Stimulated activated CD4-positive, alpha-beta T cell treated with anti-CD3 and anti-CD28 coated beads, Interleukin-4, amount 100 ng/mL, for 1 hour (primary cell): ENCODE measurements around the gene MINDY4.

Source experiments
- DNase-seq: peaks from one replicate; pipeline ENCODE4 v3.0.0-alpha.2; 2020

Gene MINDY4

DNA sequence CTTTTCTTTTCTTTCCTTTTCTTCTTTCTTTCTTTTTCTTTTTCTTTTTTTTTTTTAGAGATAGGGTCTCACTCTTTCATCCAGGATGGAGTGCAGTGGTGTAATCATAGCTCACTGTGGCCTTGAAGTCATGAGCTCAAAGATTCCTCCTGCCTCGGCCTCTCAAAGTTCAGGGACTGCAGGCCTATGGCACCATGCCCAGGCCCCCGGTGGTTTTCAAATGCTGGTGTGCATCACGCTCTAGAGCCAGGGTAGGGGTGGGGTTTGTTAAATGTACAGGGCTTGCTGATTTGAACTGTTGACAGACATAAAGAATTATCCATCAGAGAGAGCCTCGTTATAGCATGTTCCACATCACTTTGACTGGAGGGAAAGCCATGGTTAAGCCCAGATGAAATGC is 5.8 kb downstream of the MINDY4 start:
- no peak for DNase-seq

DNA sequence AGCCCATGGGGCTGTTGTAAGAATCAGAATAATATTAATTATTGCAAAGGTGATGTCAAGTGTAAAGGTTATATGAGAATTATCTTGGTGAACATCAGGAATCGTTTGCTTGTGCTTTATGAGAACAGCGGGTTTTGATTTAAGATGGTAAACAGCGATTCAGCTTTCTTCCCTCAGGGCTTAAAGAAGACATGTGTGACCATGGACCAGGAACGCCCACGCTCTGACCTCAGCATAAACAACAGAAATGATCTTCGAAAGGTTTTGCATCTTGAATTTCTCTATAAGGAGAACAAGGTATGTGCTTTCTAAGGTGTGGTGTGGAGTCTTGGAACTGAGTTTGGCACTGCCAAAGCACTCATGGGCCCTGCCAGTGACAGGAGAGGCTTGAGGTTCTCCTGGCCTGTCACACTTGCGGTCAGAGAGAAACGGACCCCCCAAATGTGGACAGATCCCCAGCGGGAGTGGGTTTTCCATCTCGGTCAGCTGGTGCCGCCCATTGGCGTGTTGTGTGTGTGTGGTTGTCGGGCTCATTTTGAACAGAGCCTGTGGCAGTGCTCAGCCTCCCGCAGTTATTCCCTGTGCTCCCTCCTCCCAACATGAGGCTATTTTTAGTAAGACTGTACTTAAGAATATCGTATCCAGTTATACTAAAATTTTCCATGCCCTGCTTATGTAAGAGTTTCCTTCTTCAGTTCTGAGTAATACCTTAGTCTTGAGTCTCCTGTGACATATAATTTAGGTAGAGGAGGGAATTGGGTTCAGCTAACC is 7.2 kb downstream of the MINDY4 start:
- no peak for DNase-seq

DNA sequence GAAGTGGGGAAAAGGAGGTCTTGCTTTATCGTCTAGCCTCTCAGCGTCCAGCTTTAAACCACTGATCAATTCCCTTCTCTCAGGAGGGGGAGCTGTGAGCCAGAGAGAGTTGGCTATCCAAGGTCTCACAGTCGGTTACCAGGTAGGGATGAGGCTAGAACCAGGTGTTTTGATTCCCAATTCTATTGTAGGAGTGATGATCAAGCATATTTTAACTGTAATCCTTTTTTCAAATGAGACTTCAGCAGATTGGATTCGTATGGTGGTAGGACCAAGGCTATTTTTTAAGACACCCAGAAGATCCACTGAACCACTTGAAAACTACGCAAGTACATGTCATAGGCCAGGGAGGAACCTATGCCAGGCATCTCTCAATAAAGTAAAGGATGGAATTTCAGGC is 8.4 kb downstream of the MINDY4 start:
- DNase-seq: no peak

DNA sequence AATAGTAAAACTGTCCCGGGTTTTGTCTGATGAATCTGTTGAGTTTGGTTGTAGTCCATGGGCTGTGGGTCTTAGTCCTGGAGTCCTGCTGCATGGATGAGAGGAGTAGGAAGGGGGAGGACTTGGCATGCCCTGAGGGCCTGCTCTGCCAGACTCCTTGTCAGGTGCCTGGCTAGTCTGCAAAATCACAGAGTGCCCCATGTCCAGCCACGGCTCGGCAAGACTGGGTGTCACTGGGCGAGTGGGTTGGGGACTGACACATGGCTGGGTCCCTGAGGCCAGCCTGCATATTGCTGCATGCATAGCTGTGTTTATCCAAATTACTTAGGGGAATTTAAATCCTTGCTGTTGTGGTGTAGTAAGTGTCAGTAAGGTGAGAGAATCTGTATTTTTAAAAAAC is 9.7 kb downstream of the MINDY4 start:
- no peak for DNase-seq

DNA sequence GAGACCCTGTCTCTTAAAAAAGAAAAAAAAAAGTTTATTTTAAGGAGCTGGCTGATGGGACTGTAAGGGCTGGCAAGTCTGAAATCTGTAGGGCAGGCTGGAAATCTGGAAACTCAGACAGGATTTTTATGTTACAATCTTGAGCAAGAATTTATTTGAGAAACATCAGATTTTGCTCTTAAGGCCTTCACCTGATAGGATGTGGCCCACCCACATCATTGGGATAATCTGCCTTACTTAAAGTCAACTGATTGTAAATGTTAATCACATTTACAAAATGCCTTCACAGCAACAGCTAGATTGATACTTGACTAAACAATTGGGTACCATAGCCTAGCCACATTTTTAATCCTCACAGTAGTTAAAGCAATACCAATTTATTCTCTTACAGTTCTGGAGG is 11.5 kb downstream of the MINDY4 start:
- DNase-seq: no peak

DNA sequence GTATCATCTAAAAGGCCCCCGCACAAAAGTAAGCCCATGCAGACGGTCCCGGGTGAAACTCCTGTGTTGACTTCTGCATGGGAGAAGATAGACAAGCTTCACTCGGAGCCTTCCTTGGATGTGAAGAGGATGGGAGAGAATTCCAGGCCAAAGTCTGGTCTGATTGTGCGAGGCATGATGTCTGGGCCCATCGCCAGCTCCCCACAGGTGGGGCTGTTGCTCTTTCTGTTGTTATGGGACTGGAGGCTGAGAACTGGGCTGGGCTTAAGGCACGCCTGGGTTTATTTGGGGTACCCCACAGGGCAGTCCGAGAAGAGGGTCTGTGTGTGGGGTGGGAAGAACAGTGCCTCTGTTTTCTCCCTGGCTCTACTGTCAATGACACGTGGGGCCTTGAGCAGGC is 14.6 kb downstream of the MINDY4 start:
- DNase-seq: no peak

DNA sequence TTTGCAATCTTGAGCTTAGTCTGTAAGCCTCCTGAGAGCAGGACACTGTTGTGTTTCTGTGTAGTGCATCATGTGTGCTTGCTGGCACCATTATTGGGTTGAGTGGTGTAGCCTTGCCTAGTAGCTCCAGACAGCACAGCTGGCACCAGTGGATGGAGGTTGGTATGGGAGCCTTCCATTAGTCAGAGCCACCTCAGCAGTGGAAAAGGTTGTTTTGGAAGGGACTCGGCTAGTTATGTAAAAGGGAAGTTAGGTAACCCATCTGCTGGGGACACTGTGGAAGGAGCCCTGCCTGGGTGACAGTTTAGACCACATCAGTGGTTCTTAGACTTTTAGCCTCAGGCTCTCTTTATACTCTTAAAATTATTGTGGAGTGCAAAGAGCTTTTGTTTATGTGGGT is 16.3 kb downstream of the MINDY4 start:
- DNase-seq: no peak

GRCh38 chr7:30788640-30789333 is 17.6 kb downstream of the MINDY4 start:
- no peak for DNase-seq

- no peak for DNase-seq
These were observed 18.1 kb downstream of the MINDY4 start for GRCh38 chr7:30789334-30789711.

GRCh38 chr7:30790356-30790755 is 19.1 kb downstream of the MINDY4 start:
- DNase-seq: no peak

DNA sequence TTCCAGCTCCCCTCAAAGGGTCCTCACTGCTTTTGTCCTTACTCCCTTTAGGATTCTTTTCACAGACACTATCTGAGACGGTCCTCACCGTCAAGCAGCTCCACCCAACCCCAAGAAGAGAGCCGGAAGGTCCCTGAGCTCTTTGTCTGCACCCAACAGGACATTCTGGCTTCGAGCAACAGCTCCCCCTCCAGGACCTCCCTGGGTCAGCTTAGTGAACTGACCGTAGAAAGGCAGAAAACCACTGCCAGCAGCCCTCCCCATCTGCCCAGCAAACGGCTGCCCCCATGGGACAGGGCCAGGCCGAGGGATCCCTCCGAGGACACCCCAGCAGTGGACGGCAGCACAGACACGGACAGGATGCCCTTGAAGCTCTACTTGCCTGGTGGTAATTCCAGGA is 19.9 kb downstream of the MINDY4 start:
- DNase-seq: no peak

DNA sequence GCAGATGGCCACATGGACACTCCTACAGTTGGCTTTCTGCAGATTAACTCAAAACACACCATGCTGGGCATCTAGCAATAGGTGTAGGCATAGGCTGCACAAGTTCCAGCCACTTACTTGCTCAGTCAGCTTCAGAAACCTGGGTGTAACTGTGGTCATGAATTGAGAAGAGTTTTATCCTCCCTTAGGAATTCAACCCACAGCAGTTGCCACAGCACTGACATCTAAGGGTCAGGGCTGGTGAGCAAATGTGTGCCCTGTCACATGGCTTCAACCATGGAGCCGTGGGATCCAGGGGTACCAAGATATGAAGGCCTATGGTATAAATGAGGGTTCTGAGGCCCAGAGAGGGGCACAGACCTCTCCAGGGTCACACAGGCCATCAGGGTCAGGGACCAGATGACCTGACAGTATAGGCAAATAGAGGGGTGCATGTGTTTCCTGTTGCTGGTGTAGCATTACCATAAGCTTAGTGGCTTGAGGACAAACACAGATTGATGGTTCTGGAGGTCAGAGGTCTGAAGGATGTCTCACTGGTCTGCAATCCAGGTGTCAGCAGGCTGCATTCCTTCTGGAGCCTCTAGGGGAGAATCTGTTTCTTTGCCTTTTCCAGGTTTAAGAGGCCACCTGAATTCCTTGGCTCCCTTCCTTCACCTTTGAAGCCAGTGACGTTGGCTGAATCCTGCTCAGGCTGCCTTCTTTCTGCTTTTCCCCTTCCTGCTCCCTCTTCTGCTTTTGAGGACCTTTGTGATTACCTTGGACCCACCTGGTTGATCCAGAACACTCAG is 24.1 kb downstream of the MINDY4 start:
- no peak for DNase-seq

- no peak for DNase-seq
These were observed 25.1 kb downstream of the MINDY4 start for GRCh38 chr7:30796105-30796869.

DNA sequence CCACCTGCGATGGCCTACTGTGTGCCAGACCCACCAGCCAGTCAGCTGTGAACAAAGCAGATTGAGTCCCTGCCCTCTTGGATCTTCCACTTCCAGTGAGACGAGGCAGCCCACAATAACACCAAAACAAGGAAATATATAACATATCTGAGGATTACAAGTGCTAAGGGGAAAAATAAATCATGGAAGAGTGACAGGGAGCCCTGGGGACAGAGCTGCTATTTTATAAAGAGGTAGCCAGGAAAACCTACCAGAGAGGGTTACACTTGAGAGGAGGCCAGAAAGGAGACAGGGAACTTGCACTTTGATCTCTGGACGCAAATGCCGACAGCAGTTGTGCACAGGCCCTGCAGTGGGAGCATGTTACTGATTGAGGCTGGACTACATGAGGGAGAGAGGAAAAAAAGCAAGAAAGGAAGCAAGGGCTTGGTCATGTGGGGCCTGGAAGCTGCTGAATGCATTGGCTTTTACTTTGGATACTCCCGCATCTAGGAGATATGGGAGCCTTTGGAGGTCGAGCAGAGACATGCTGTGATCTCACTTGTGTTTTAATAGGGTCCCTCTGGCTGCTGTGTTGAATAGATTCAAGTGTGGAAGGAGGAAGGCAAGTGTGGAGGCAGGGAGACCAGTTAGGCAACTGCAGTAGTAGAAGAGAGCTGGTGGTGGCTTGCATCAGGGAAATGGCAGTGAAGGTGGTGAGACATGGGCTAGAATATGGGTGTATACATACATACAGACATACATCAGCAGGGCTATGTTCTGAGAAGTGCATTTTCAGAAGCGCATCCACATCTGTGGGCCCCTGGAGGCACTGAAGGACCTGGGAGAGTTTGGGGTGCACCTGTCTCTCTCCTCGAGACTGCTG is 26.2 kb downstream of the MINDY4 start:
- DNase-seq: no peak

- DNase-seq: no peak
These were observed 28.2 kb downstream of the MINDY4 start for GRCh38 chr7:30799206-30799975.

GRCh38 chr7:30799976-30800661 is 28.9 kb downstream of the MINDY4 start:
- no peak for DNase-seq

DNA sequence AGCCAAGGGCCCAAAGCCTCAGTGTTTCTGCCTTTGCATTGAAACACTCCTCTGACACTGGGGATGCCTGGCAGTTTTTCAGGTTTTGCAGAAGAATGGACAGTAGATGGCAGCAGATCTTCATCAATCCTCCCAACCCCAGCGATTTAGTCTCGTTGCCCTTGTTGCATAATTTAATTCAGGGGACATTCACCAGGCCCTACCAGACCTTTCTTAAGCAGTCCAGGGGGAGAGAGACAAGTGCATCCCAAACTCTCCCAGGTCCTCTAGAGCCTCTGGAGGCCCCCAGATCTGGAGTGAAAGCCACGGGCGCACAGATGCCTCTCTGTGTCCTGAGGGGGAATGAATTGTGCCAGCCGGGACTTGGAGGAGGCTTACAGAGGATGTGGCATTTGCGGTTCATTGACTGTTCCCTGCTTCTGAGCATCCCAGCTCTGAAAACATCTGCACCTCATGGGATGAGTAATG is 29.6 kb downstream of the MINDY4 start:
- no peak for DNase-seq

GRCh38 chr7:30802812-30803211 is 31.6 kb downstream of the MINDY4 start:
- DNase-seq: no peak

- no peak for DNase-seq
These were observed 33.0 kb downstream of the MINDY4 start for GRCh38 chr7:30804078-30804661.

GRCh38 chr7:30805081-30805691 is 34.0 kb downstream of the MINDY4 start:
- DNase-seq: no peak
